CD4-positive, alpha-beta T cell (primary cell): ENCODE data around the gene POLD1. TPM values are rescaled to one million over a fixed set of nuclear protein-coding genes. Genes with fewer than 3 reads are reported as not detected.

Source experiments
- ATAC-seq: fragments of 200-7000 bp; cut with Tn5 transposase; one replicate; pipeline ENCODE4 v1.10.0; 2022; ENCODE audit warnings: mild to moderate bottlenecking; ENCODE audit not compliant: poor library complexity
- CTCF ChIA-PET: fragments of 350-600 bp; sonication (Branson Sonifier 250); formaldehyde crosslinking; loops from one replicate; lab custom pipeline; 2021; ENCODE audit warnings: antibody characterized with exemption, inconsistent platforms; lab: Charles Lee
- POLR2A ChIA-PET: fragments of 350-600 bp; sonication (Branson Sonifier 250); formaldehyde crosslinking; loops from one replicate; lab custom pipeline; 2021; ENCODE audit warnings: antibody characterized with exemption, inconsistent platforms; lab: Charles Lee
- DNase-seq, 14 experiments: peaks; one replicate each; pipeline ENCODE4 v3.0.0-alpha.2; 2013 to 2020; ENCODE audit warnings: mixed read lengths in 2 of 14
- H3K27ac ChIP-seq, 2 donors: one replicate each; pipeline versions ENCODE4 v1.5.1 to v1.7.0; 2013; ENCODE audit warnings: low read length in 2 of 2, low read depth in 1 of 2, mild to moderate bottlenecking in 1 of 2
- H3K27me3 ChIP-seq, 2 experiments: 1 replicate in 1 of 2; 2 replicates in 1 of 2; pipeline versions ENCODE4 v1.6.1 to v1.7.0; 2013; ENCODE audit warnings: low read length in 2 of 2, control low read depth in 1 of 2, mild to moderate bottlenecking in 1 of 2, moderate library complexity in 1 of 2; ENCODE audit not compliant: insufficient read depth in 2 of 2, control insufficient read depth in 1 of 2
- H3K36me3 ChIP-seq: one replicate; pipeline ENCODE4 v1.6.1; 2013; ENCODE audit warnings: low read length, control low read depth; ENCODE audit not compliant: insufficient read depth
- H3K4me1 ChIP-seq: one replicate; pipeline ENCODE4 v1.6.1; 2013; ENCODE audit warnings: low read length, control low read depth; ENCODE audit not compliant: insufficient read depth
- H3K4me3 ChIP-seq: one replicate; pipeline ENCODE4 v1.5.1; 2013; ENCODE audit warnings: mild to moderate bottlenecking, low read length, moderate library complexity
- H3K9me3 ChIP-seq, 2 experiments: 1 replicate in 1 of 2; 2 replicates in 1 of 2; pipeline versions ENCODE4 v1.6.1 to v1.7.0; 2013; ENCODE audit warnings: low read length in 2 of 2, mild to moderate bottlenecking in 2 of 2, control low read depth in 1 of 2, moderate library complexity in 1 of 2; ENCODE audit not compliant: control insufficient read depth in 1 of 2, insufficient read depth in 1 of 2
- H3K27ac Mint-ChIP-seq: one replicate; pipeline ENCODE4 v1.8.0; 2020; ENCODE audit warnings: mixed read lengths
- H3K27me3 Mint-ChIP-seq: one replicate; pipeline ENCODE4 v1.8.0; 2021; ENCODE audit warnings: mixed read lengths
- H3K36me3 Mint-ChIP-seq: one replicate; pipeline ENCODE4 v1.8.0; 2021; ENCODE audit warnings: low read depth, mixed read lengths
- H3K4me1 Mint-ChIP-seq: one replicate; pipeline ENCODE4 v1.8.0; 2021; ENCODE audit warnings: low read depth, mixed read lengths
- H3K4me3 Mint-ChIP-seq: one replicate; pipeline ENCODE4 v1.8.0; 2020; ENCODE audit warnings: mild to moderate bottlenecking, mixed read lengths
- H3K9me3 Mint-ChIP-seq: one replicate; pipeline ENCODE4 v1.8.0; 2020; ENCODE audit warnings: mixed read lengths
- intact Hi-C, 2 experiments: fragments of 100-400 bp; cut with DNase I in 1 of 2; cut with micrococcal nuclease in 1 of 2; formaldehyde crosslinking; loops; one replicate each; pipeline versions ENCODE4 v1.15.1 to v1.9.0; 2023 to 2025; cut with DNase I, micrococcal nuclease
- total RNA-seq, 174 experiments: library from RNA in 2 of 174; stranded (reverse) in 2 of 174; gene quantifications; one replicate each; pipeline ENCODE4 v1.2.3 and lab custom pipeline; 2021 to 2026
- TF ChIP-seq, protein P1 (sequence below): fragments of 200-600 bp; IDR thresholded peaks from one replicate; pipeline ENCODE4 v1.8.0; 2022; ENCODE audit warnings: antibody characterized with exemption, mild to moderate bottlenecking

The POLD1 gene
- total RNA-seq, 2 experiments from 2014 or later, result 22.1 to 24.2 TPM

- peaks cover 7% of the 10 kb centered on the region for H3K36me3 Mint-ChIP-seq
- ChIA-PET CTCF (interaction anchor here (1.6 to 2.7 kb wide), 2 partner anchors 11 to 30 kb away, joined by 10 to 28 read pairs; partner anchors contain the start of gene KCNC3), POLR2A (interaction anchor here (0.7 to 2.8 kb wide), 9 partner anchors 8 to 563 kb away, joined by 3 to 43 read pairs (median 15); partner anchors contain the start of genes JOSD2, KCNC3, NAPSA and NR1H2)
- peak; percentile 10 for ATAC-seq
- H3K4me3 ChIP-seq, result peak overlapping the region; percentile 62
- peaks cover 63% of the 10 kb centered on the region for H3K4me1 Mint-ChIP-seq
- DNase-seq, result peak; percentile 52 to 90 (median 74)
- H3K27me3 Mint-ChIP-seq, result no peaks in the 10 kb centered on the region
- no peaks in the 10 kb centered on the region for H3K27me3 ChIP-seq
- TF ChIP-seq, protein P1, sequence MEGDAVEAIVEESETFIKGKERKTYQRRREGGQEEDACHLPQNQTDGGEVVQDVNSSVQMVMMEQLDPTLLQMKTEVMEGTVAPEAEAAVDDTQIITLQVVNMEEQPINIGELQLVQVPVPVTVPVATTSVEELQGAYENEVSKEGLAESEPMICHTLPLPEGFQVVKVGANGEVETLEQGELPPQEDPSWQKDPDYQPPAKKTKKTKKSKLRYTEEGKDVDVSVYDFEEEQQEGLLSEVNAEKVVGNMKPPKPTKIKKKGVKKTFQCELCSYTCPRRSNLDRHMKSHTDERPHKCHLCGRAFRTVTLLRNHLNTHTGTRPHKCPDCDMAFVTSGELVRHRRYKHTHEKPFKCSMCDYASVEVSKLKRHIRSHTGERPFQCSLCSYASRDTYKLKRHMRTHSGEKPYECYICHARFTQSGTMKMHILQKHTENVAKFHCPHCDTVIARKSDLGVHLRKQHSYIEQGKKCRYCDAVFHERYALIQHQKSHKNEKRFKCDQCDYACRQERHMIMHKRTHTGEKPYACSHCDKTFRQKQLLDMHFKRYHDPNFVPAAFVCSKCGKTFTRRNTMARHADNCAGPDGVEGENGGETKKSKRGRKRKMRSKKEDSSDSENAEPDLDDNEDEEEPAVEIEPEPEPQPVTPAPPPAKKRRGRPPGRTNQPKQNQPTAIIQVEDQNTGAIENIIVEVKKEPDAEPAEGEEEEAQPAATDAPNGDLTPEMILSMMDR, result no peak
- peak overlapping the region; percentile 94 to 96 for H3K27ac ChIP-seq
- intact Hi-C loops, result loop anchor here in 1 of 2 experiments (5.0 kb wide), 1 partner anchor 199 kb away; no protein-coding TSS in a partner anchor
- H3K9me3 Mint-ChIP-seq, result no peaks in the 10 kb centered on the region
- H3K4me3 Mint-ChIP-seq, result peak overlapping the region; percentile 94
- peaks cover 0 to 4% of the 10 kb centered on the region in 2 experiments for H3K9me3 ChIP-seq
- no peaks in the 10 kb centered on the region for H3K36me3 ChIP-seq
- H3K4me1 ChIP-seq, result peaks cover 43% of the 10 kb centered on the region
- peak overlapping the region; percentile 98 for H3K27ac Mint-ChIP-seq
Measured at GRCh38 chr19:50358483-50359327, 25.4 kb upstream of the POLD1 start.

- ChIA-PET POLR2A (interaction anchor here (1.2 to 2.8 kb wide), 4 partner anchors 8 to 152 kb away, joined by 3 to 43 read pairs (median 40); partner anchors contain the start of genes JOSD2, NAPSA and NR1H2), CTCF (no interaction called here)
- intact Hi-C loops, result loop anchor here in 1 of 2 experiments (5.0 kb wide), 1 partner anchor 198 kb away; no protein-coding TSS in a partner anchor
- Histone ChIP-seq H3K9me3 (peaks cover 0 to 4% of the 10 kb centered on the region in 2 experiments), H3K27me3 (no peaks in the 10 kb centered on the region), H3K4me3 (no peak overlapping the region), H3K36me3 (no peaks in the 10 kb centered on the region), H3K4me1 (peaks cover 48% of the 10 kb centered on the region), H3K27ac (no peak overlapping the region)
- DNase-seq (peak in 1 of 14 experiments; percentile 53), ATAC-seq (no peak)
- Mint-ChIP-seq H3K4me3 (peak overlapping the region; percentile 94), H3K4me1 (peaks cover 67% of the 10 kb centered on the region), H3K9me3 (no peaks in the 10 kb centered on the region), H3K27me3 (no peaks in the 10 kb centered on the region), H3K36me3 (peaks cover 7% of the 10 kb centered on the region), H3K27ac (peak overlapping the region; percentile 98)
- TF ChIP-seq, protein P1, result no peak
Measured at GRCh38 chr19:50359328-50359818, 24.8 kb upstream of the POLD1 start.

DNA sequence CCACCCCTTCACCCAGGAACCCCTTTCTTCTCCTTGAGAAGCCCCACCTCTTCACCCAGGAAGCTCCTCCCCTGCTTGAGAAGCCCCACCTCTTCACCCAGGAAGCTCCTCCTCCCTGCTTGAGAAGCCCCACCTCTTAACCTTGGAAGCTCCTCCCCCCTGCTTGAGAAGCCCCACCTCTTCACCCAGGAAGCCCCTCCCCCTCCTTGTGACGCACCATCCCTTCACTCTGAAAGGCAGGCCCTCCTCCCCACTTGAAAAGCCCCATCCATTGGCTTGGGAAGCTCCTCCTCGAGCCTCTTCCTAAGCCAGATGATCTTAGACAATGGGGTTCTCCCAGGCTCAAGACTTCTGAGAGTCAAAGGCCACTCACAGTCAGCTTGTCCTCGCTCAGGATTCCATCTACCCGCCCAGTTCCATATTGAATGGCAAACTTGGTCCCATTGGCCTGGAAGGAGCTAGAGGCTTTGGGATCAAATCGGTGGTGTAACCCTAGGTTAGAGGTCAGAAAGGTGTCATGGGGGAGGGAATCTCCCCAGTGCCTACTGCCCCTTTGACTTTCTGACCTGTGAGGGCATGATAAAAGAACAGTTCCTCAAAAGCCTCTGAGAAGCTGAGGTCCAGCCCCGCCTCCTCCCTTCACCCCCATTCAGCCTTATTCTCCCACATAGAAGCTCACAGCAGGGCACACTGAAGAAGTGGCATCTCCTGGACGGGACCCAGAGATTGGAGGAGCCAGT is 22.7 kb upstream of the POLD1 start:
- ATAC-seq (no peak), DNase-seq (peak in 2 of 14 experiments; percentile 52 to 66)
- Histone ChIP-seq H3K36me3 (no peaks in the 10 kb centered on the region), H3K27ac (no peak overlapping the region), H3K9me3 (peaks cover 0 to 4% of the 10 kb centered on the region in 2 experiments), H3K27me3 (no peaks in the 10 kb centered on the region), H3K4me3 (no peak overlapping the region), H3K4me1 (peaks cover 63% of the 10 kb centered on the region)
- Mint-ChIP-seq H3K27ac (peak overlapping the region; percentile 47), H3K4me1 (peaks cover 85% of the 10 kb centered on the region), H3K9me3 (no peaks in the 10 kb centered on the region), H3K27me3 (no peaks in the 10 kb centered on the region), H3K36me3 (peaks cover 7% of the 10 kb centered on the region), H3K4me3 (peak overlapping the region; percentile 54)
- POLR2A ChIA-PET, result interaction anchor here (0.7 kb wide), 1 partner anchor 15 kb away, joined by 3 read pairs; the partner anchor contains the start of gene NR1H2
- CTCF ChIA-PET, result no interaction called here
- intact Hi-C loops, result no loop called here
- TF ChIP-seq, protein P1, result no peak
